K562 (cell line): ENCODE results near the gene KRT28. TPM values are rescaled to one million over a fixed set of nuclear protein-coding genes. Genes with fewer than 3 reads are reported as not detected.

ENCODE experiments used
- ADNP ChIP-seq: fragments of 200-800 bp; sonication (Bioruptor generic); IDR thresholded peaks from 2 replicates; pipeline ENCODE4 v1.6.1; 2016; ENCODE audit warnings: missing genetic modification characterization, missing compliant biosample characterization
- CBFA2T2 ChIP-seq: fragments of 450-650 bp; conservative IDR thresholded peaks from 2 replicates; pipeline ENCODE4 v1.6.1; 2017; ENCODE audit warnings: mild to moderate bottlenecking
- CHAMP1 ChIP-seq: fragments of 450-650 bp; IDR thresholded peaks from 2 replicates; pipeline ENCODE4 v1.6.1; 2016; ENCODE audit warnings: mild to moderate bottlenecking
- CTBP1 ChIP-seq: fragments of 450-650 bp; IDR thresholded peaks from 2 replicates; pipeline ENCODE4 v1.6.1; 2016; ENCODE audit warnings: borderline replicate concordance
- EHMT2 ChIP-seq: fragments of 450-650 bp; IDR thresholded peaks from 2 replicates; pipeline ENCODE4 v1.6.1; 2018; ENCODE audit warnings: antibody characterized with exemption
- JUND ChIP-seq, 2 experiments: IDR thresholded peaks; 2 replicates in 1 of 2; 3 replicates in 1 of 2; pipeline ENCODE4 v1.6.1; 2011; ENCODE audit warnings: borderline replicate concordance in 2 of 2, low read depth in 2 of 2, low read length in 2 of 2, improper control_type of control experiment in 1 of 2, missing biosample characterization in 1 of 2, missing genetic modification characterization in 1 of 2, missing genetic modification reagents in 1 of 2
- KAT8 ChIP-seq: fragments of 450-650 bp; IDR thresholded peaks from 2 replicates; pipeline ENCODE4 v1.6.1; 2016; ENCODE audit warnings: low read depth, mild to moderate bottlenecking
- MTA3 ChIP-seq: fragments of 450-650 bp; formaldehyde crosslinking; IDR thresholded peaks from 2 replicates; pipeline ENCODE4 v1.6.1; 2017; ENCODE audit warnings: mild to moderate bottlenecking, borderline replicate concordance
- NR2C2 ChIP-seq, 2 experiments: fragments of 200-800 bp in 1 of 2; sonication (Bioruptor generic) in 1 of 2; sonication (generic) in 1 of 2; formaldehyde crosslinking in 1 of 2; IDR thresholded peaks; 2 replicates each; pipeline versions ENCODE4 v1.6.1 to v1.8.0; 2016 to 2022; ENCODE audit warnings: mild to moderate bottlenecking in 1 of 2, missing compliant biosample characterization in 1 of 2, missing genetic modification characterization in 1 of 2, missing genetic modification reagents in 1 of 2
- TAL1 ChIP-seq: fragments of 450-650 bp; IDR thresholded peaks from 2 replicates; pipeline ENCODE4 v1.6.1; 2016; ENCODE audit warnings: mild to moderate bottlenecking
- TEAD4 ChIP-seq, 2 experiments: sonication (generic) in 1 of 2; formaldehyde crosslinking in 1 of 2; IDR thresholded peaks; 2 replicates each; pipeline versions ENCODE4 v1.6.1 to v1.8.0; 2012 to 2022; ENCODE audit warnings: borderline replicate concordance in 1 of 2, inconsistent platforms in 1 of 2, low read length in 1 of 2, mild to moderate bottlenecking in 1 of 2, missing genetic modification reagents in 1 of 2
- TRIM24 ChIP-seq, 2 experiments: fragments of 450-650 bp; IDR thresholded peaks; 2 replicates each; pipeline ENCODE4 v1.6.1; 2016
- ZEB2 ChIP-seq: fragments of 450-650 bp; IDR thresholded peaks from 2 replicates; pipeline ENCODE4 v1.6.1; 2016
- ZNF77 ChIP-seq: fragments of 250-450 bp; sonication (Bioruptor Pico); IDR thresholded peaks from 2 replicates; pipeline ENCODE4 v1.5.0; 2020
- polyA plus RNA-seq, 8 experiments: library from polyadenylated mRNA; depleted of rRNA in 4 of 8; stranded (reverse) in 5 of 8; unstranded in 3 of 8; fragments of >200 nt; fragmentation: Nextera tagmentation in 2 of 8; fragmentation: Illumina TruSeq in 1 of 8; extraction: Ambion mirVana in 2 of 8; extraction: Trizol in 1 of 8; gene quantifications; 2 replicates each; pipeline versions ENCODE4 v1.2.1 to v1.2.3, GENCODE V29; 2011 to 2014; ENCODE audit warnings: inconsistent platforms in 1 of 8, missing spikeins in 1 of 8
- total RNA-seq, 7 experiments: library from RNA; depleted of rRNA in 6 of 7; stranded (reverse); fragments of >200 nt in 6 of 7; fragmentation: Illumina TruSeq in 2 of 7; extraction: Trizol in 2 of 7; gene quantifications; 2 replicates each; pipeline versions ENCODE4 v1.2.1 to v1.2.3, GENCODE V29; 2011 to 2021; ENCODE audit warnings: low replicate concordance in 1 of 7
- TF ChIP-seq, protein P1 (sequence below): fragments of 250-450 bp; sonication (Bioruptor Pico); IDR thresholded peaks from 2 replicates; pipeline ENCODE4 v1.4.0; 2020; ENCODE audit warnings: mild to moderate bottlenecking, moderate library complexity
- TF ChIP-seq, protein P2 (sequence below): fragments of 450-650 bp; IDR thresholded peaks from 2 replicates; pipeline ENCODE4 v1.6.1; 2016; ENCODE audit warnings: antibody characterized with exemption
- TF ChIP-seq, protein P3 (sequence below): fragments of 450-650 bp; IDR thresholded peaks from 2 replicates; pipeline ENCODE4 v1.6.1; 2017; ENCODE audit warnings: antibody characterized with exemption, mild to moderate bottlenecking

Gene KRT28
- total and polyA plus RNA-seq, 9 of the 15 experiments (the other 6 are each of a cell fraction or from before 2014, with no cell fraction given), result not detected

DNA sequence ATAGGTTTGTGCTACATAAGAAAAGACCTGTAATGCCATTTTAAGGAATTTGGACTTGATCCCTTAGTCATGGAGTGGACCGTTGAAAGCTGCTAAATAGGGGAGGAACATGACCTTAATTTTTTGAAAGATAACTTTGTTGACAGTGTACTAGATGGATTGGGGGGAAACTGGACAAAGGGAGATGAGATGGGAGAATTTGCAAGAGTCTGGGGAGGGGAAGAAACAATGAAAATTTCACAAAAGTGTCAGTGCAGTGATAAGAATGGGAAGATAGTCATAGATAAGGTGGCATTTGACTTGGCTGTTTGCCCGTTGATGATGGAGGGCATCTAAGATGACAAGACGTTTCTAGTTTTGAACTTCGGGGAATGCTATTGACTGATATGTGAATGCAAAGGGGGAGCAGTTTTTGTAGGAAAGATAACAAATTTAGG is 44.9 kb upstream of the KRT28 start (continued):
- peak; percentile 36; the same call in 1 of the 2 replicates for TF ChIP-seq CTBP1
- TF ChIP-seq, protein P1, sequence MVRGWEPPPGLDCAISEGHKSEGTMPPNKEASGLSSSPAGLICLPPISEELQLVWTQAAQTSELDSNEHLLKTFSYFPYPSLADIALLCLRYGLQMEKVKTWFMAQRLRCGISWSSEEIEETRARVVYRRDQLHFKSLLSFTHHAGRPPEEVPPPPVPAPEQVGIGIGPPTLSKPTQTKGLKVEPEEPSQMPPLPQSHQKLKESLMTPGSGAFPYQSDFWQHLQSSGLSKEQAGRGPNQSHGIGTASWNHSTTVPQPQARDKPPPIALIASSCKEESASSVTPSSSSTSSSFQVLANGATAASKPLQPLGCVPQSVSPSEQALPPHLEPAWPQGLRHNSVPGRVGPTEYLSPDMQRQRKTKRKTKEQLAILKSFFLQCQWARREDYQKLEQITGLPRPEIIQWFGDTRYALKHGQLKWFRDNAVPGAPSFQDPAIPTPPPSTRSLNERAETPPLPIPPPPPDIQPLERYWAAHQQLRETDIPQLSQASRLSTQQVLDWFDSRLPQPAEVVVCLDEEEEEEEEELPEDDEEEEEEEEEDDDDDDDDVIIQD (CRISPR knock-in tag), result no peak
- peak; percentile 58; the same call in 1 of the 2 replicates for TF ChIP-seq CHAMP1
- no peak for TF ChIP-seq JUND (IDR thresholded peaks at IDR 0.05; ENCODE audit: borderline replicate concordance, low read depth, low read length)
- 0 out of 3 replicates have a peak, but pooled peaks have one; percentile 9 for TF ChIP-seq JUND (tag; IDR thresholded peaks at IDR 0.05; ENCODE audit: borderline replicate concordance, low read depth, low read length)
- no peak for TF ChIP-seq KAT8
- peak; percentile 66; the same call in 1 of the 2 replicates for TF ChIP-seq EHMT2
- TF ChIP-seq, protein P2, sequence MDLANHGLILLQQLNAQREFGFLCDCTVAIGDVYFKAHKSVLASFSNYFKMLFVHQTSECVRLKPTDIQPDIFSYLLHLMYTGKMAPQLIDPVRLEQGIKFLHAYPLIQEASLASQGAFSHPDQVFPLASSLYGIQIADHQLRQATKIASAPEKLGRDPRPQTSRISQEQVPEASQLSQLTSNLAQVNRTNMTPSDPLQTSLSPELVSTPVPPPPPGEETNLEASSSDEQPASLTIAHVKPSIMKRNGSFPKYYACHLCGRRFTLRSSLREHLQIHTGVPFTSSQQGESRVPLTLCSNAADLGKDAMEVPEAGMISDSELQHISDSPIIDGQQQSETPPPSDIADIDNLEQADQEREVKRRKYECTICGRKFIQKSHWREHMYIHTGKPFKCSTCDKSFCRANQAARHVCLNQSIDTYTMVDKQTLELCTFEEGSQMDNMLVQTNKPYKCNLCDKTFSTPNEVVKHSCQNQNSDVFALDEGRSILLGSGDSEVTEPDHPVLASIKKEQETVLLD, result peak; percentile 52; the same call in 1 of the 2 replicates
- TF ChIP-seq CBFA2T2, result peak; percentile 56
- TF ChIP-seq ZEB2, result peak; percentile 53; the same call in 1 of the 2 replicates
- TF ChIP-seq, protein P3, sequence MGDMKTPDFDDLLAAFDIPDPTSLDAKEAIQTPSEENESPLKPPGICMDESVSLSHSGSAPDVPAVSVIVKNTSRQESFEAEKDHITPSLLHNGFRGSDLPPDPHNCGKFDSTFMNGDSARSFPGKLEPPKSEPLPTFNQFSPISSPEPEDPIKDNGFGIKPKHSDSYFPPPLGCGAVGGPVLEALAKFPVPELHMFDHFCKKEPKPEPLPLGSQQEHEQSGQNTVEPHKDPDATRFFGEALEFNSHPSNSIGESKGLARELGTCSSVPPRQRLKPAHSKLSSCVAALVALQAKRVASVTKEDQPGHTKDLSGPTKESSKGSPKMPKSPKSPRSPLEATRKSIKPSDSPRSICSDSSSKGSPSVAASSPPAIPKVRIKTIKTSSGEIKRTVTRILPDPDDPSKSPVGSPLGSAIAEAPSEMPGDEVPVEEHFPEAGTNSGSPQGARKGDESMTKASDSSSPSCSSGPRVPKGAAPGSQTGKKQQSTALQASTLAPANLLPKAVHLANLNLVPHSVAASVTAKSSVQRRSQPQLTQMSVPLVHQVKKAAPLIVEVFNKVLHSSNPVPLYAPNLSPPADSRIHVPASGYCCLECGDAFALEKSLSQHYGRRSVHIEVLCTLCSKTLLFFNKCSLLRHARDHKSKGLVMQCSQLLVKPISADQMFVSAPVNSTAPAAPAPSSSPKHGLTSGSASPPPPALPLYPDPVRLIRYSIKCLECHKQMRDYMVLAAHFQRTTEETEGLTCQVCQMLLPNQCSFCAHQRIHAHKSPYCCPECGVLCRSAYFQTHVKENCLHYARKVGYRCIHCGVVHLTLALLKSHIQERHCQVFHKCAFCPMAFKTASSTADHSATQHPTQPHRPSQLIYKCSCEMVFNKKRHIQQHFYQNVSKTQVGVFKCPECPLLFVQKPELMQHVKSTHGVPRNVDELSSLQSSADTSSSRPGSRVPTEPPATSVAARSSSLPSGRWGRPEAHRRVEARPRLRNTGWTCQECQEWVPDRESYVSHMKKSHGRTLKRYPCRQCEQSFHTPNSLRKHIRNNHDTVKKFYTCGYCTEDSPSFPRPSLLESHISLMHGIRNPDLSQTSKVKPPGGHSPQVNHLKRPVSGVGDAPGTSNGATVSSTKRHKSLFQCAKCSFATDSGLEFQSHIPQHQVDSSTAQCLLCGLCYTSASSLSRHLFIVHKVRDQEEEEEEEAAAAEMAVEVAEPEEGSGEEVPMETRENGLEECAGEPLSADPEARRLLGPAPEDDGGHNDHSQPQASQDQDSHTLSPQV, result peak; percentile 43; the same call in 1 of the 2 replicates
- peak; percentile 23; the same call in 1 of the 2 replicates for TF ChIP-seq TEAD4 (IDR thresholded peaks at IDR 0.05; ENCODE audit: low read length)
- TF ChIP-seq TEAD4 (CRISPR knock-in tag; IDR thresholded peaks at IDR 0.05; ENCODE audit: borderline replicate concordance), result no peak
- peak; percentile 60 for TF ChIP-seq ADNP (tag)
- no peak for TF ChIP-seq ZNF77 (CRISPR knock-in tag)
- peak; percentile 42; the same call in 1 of the 2 replicates for TF ChIP-seq TAL1
- TF ChIP-seq NR2C2 (CRISPR knock-in tag; IDR thresholded peaks at IDR 0.05), result no peak
- TF ChIP-seq NR2C2 (tag; IDR thresholded peaks at IDR 0.05), result 0 out of 2 replicates have a peak, but pooled peaks have one; percentile 34
- peak; percentile 32 to 51; a peak in 2 of 4 replicates for TF ChIP-seq TRIM24 (IDR thresholded peaks at IDR 0.05)
- peak; percentile 49; the same call in 1 of the 2 replicates for TF ChIP-seq MTA3
